Measurements from ENCODE around the gene ATXN7. TPM values are rescaled to one million over a fixed set of nuclear protein-coding genes. Genes with fewer than 3 reads are reported as not detected.

Gene ATXN7
- total RNA-seq, 4 donors from 2014 or later, result 29.2 to 44.2 (median 38.3) TPM

GRCh38 chr3:64008017-64008416, 144.3 kb downstream of the ATXN7 start:
- Histone ChIP-seq H3K4me3 (no peak overlapping the region), H3K27me3 (no peaks in the 10 kb centered on the region), H3K4me1 (peaks cover 0 to 33% (median 3%) of the 10 kb centered on the region in 4 donors), H3K9me3 (no peaks in the 10 kb centered on the region), H3K27ac (peak overlapping the region in 2 of 4 donors; percentile 26 to 44), H3K36me3 (peaks cover 2 to 94% (median 21%) of the 10 kb centered on the region in 3 donors)
- WGBS, 2 donors, result 76 to 81% methylated on average over 2 of the region's 2 CpGs
- TF ChIP-seq CTCF (IDR thresholded peaks at IDR 0.05) (no peak), POLR2A (IDR thresholded peaks at IDR 0.05) (no peak), EP300 (IDR thresholded peaks at IDR 0.05) (no peak)
- no peak for DNase-seq (ENCODE audit: low spot score in 2 of 2)

GRCh38 chr3:64008487-64009351, 145.1 kb downstream of the ATXN7 start:
- no peak for DNase-seq (ENCODE audit: low spot score in 2 of 2)
- no peaks in the 10 kb centered on the region for H3K9me3 ChIP-seq
- WGBS, 2 donors, result 74 to 76% methylated on average over 7 of the region's 7 CpGs
- TF ChIP-seq CTCF (IDR thresholded peaks at IDR 0.05) (no peak), POLR2A (IDR thresholded peaks at IDR 0.05) (no peak), EP300 (IDR thresholded peaks at IDR 0.05) (no peak)
- H3K4me3 ChIP-seq, result no peak overlapping the region
- peak overlapping the region in 2 of 4 donors; percentile 26 to 44 for H3K27ac ChIP-seq
- peaks cover 2 to 98% (median 23%) of the 10 kb centered on the region in 3 donors for H3K36me3 ChIP-seq
- H3K4me1 ChIP-seq, result peaks cover 0 to 33% (median 3%) of the 10 kb centered on the region in 4 donors
- H3K27me3 ChIP-seq, result no peaks in the 10 kb centered on the region

- DNase-seq (ENCODE audit: low spot score in 2 of 2), result no peak
- Histone ChIP-seq H3K27me3 (no peaks in the 10 kb centered on the region), H3K36me3 (peaks cover 2 to 98% (median 27%) of the 10 kb centered on the region in 3 donors), H3K4me3 (no peak overlapping the region), H3K4me1 (peaks cover 0 to 33% (median 3%) of the 10 kb centered on the region in 4 donors), H3K9me3 (no peaks in the 10 kb centered on the region), H3K27ac (peak overlapping the region in 2 of 4 donors; percentile 6 to 26)
- TF ChIP-seq POLR2A (IDR thresholded peaks at IDR 0.05) (no peak), EP300 (IDR thresholded peaks at IDR 0.05) (no peak), CTCF (IDR thresholded peaks at IDR 0.05) (no peak)
- 80 to 87% methylated on average over 7 of the region's 7 CpGs for whole genome bisulfite sequencing, 2 donors
Observed at GRCh38 chr3:64009528-64009927, 145.9 kb downstream of the ATXN7 start.

- TF ChIP-seq POLR2A (IDR thresholded peaks at IDR 0.05), result no peak
Observed at GRCh38 chr3:64010199-64010598, 146.5 kb downstream of the ATXN7 start.

GRCh38 chr3:64011685-64012084, 148.0 kb downstream of the ATXN7 start:
- Histone ChIP-seq H3K4me1 (peaks cover 0 to 33% (median 3%) of the 10 kb centered on the region in 4 donors), H3K27ac (no peak overlapping the region), H3K9me3 (no peaks in the 10 kb centered on the region), H3K27me3 (no peaks in the 10 kb centered on the region), H3K36me3 (peaks cover 0 to 98% (median 23%) of the 10 kb centered on the region in 3 donors), H3K4me3 (no peak overlapping the region)
- no peak for TF ChIP-seq CTCF (IDR thresholded peaks at IDR 0.05)
- no peak for TF ChIP-seq EP300 (IDR thresholded peaks at IDR 0.05)
- no peak for TF ChIP-seq POLR2A (IDR thresholded peaks at IDR 0.05)
- no peak for DNase-seq (ENCODE audit: low spot score in 2 of 2)
- 66 to 71% methylated on average over 5 of the region's 5 CpGs for WGBS, 2 donors

More at GRCh38 chr3:64010199-64010598, 146.5 kb downstream of the ATXN7 start:
- Histone ChIP-seq H3K4me3 (no peak overlapping the region), H3K9me3 (no peaks in the 10 kb centered on the region), H3K27me3 (no peaks in the 10 kb centered on the region), H3K36me3 (peaks cover 0 to 98% (median 28%) of the 10 kb centered on the region in 3 donors), H3K27ac (no peak overlapping the region), H3K4me1 (peaks cover 0 to 33% (median 3%) of the 10 kb centered on the region in 4 donors)
- 81 to 85% methylated on average over 5 of the region's 5 CpGs for WGBS, 2 donors
- DNase-seq (ENCODE audit: low spot score in 2 of 2), result no peak
